Subcutaneous abdominal adipose tissue (tissue), 5 donors: ENCODE measurements around the gene C3orf20.

Source experiments
- H3K27ac ChIP-seq: one replicate; pipeline ENCODE4 v1.7.0; 2013; ENCODE audit warnings: low read depth, mild to moderate bottlenecking, inconsistent platforms, low read length, moderate library complexity
- H3K27me3 ChIP-seq, 5 donors: one replicate each; pipeline ENCODE4 v1.7.0; 2013; ENCODE audit warnings: low read length in 5 of 5, inconsistent platforms in 1 of 5; ENCODE audit not compliant: control insufficient read depth in 5 of 5, insufficient read depth in 4 of 5
- H3K36me3 ChIP-seq, 5 donors: one replicate each; pipeline ENCODE4 v1.7.0; 2013; ENCODE audit warnings: low read length in 5 of 5; ENCODE audit not compliant: control insufficient read depth in 5 of 5, insufficient read depth in 5 of 5
- H3K4me1 ChIP-seq, 5 donors: one replicate each; pipeline ENCODE4 v1.7.0; 2013; ENCODE audit warnings: low read length in 5 of 5, mild to moderate bottlenecking in 3 of 5, moderate library complexity in 1 of 5; ENCODE audit not compliant: control insufficient read depth in 5 of 5, insufficient read depth in 5 of 5
- H3K4me3 ChIP-seq, 5 donors: one replicate each; pipeline ENCODE4 v1.7.0; 2013; ENCODE audit warnings: low read length in 5 of 5, low read depth in 1 of 5
- H3K9ac ChIP-seq, 5 donors: one replicate each; pipeline ENCODE4 v1.7.0; 2013; ENCODE audit warnings: low read length in 5 of 5, mild to moderate bottlenecking in 4 of 5, moderate library complexity in 3 of 5
- H3K9me3 ChIP-seq, 5 donors: one replicate each; pipeline ENCODE4 v1.7.0; 2013; ENCODE audit warnings: low read length in 5 of 5; ENCODE audit not compliant: control insufficient read depth in 5 of 5
- donor health status: healthy.
- donor health status: healthy.
- donor health status: healthy.
- donor health status: healthy.
- donor health status: healthy.

C3orf20 gene

DNA sequence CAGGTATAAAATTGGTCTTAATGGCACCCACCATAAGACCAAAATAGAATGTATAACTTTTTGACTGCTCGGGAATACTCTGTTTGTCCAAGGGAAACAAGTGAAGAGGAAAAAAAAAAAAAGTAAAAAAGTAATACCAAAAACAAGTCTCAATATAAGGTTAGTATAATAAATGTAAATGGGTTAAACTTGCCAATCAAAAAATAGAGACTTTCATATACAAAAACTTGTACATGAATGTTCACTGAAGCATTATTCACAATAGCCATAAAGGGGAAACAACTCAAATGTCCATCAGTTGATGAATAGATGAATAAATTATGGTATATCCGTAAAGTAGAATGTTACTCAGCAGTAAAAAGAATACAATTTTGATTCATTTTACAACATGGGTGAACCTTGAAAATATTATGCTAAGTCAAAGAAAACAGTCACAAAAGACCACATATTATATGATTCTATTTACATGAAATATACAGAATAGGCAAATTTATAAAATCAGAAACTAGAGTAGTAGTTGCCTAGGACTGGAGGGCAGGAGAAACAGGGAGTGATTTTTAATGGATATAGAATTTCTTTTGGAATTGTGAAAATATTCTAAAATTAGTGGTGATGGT is 104.2 kb downstream of the C3orf20 start:
- Histone ChIP-seq H3K9ac (no peak overlapping the region), H3K4me3 (no peak overlapping the region), H3K36me3 (no peaks in the 10 kb centered on the region), H3K27ac (no peak overlapping the region), H3K27me3 (no peaks in the 10 kb centered on the region), H3K4me1 (peaks cover 0 to 8% (median 0%) of the 10 kb centered on the region in 5 donors), H3K9me3 (peaks cover 0 to 8% (median 3%) of the 10 kb centered on the region in 5 donors)

DNA sequence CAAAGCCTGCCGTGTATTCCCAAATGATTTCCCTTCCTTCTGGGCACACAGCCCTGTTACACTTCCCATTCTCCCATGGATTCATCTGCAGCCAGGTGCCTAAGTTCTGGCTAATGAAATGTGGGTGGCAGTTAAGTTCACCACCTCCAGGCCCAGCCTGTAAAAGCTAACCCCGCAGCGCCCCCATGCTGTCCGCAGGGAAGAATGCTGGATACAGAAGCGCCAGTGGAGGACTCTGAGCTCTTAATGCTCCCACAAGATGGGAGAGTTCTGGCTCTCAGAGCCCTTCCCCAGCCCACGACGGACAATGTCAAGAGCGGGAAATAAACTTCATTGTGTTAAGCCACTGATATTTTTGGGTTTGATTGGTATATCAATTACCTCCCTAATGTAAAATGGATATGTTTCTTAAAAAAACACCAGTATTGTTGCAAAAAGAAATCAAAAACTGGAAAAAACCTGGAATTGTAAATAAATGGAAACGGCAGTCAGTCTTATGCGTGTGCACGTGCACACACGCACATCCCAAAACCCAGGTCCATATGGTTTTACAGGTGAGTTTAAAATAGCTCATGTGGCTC is 106.1 kb downstream of the C3orf20 start:
- Histone ChIP-seq H3K27me3 (peaks cover 0 to 2% (median 0%) of the 10 kb centered on the region in 5 donors), H3K27ac (no peak overlapping the region), H3K4me1 (peaks cover 0 to 22% (median 2%) of the 10 kb centered on the region in 5 donors), H3K4me3 (no peak overlapping the region), H3K9ac (no peak overlapping the region), H3K9me3 (peaks cover 0 to 8% (median 3%) of the 10 kb centered on the region in 5 donors), H3K36me3 (no peaks in the 10 kb centered on the region)

DNA sequence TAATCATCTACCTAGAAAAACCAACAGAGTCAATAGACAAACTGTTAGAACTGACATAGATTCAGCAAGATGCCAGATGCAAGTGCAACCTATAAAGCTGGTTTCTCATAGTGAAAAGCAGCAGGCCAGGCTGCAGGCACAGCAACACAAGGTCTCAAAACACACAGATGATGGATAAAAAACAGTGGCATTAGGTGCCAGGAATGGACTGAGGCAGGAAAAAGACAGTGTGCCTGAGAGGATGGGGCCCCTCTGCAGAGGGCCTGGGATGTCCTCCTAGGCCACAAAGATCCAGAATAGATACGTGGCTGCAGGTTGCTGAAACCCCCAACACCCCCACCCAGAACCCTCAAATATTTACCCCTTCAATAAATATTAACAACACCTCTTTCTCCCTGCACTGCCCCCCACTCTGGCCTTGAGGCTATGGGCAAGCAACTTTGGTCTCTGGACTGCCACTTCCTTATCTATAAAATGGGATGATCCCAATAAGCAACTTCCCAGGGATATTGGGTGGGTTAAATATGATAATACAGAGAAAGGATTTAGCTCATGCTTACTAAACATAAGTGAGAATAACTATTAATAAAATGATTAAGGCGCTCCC is 108.6 kb downstream of the C3orf20 start:
- Histone ChIP-seq H3K9me3 (peaks cover 0 to 7% (median 2%) of the 10 kb centered on the region in 5 donors), H3K27ac (no peak overlapping the region), H3K27me3 (peaks cover 0 to 2% (median 0%) of the 10 kb centered on the region in 5 donors), H3K4me1 (peaks cover 0 to 22% (median 2%) of the 10 kb centered on the region in 5 donors), H3K36me3 (no peaks in the 10 kb centered on the region), H3K9ac (no peak overlapping the region), H3K4me3 (no peak overlapping the region)

DNA sequence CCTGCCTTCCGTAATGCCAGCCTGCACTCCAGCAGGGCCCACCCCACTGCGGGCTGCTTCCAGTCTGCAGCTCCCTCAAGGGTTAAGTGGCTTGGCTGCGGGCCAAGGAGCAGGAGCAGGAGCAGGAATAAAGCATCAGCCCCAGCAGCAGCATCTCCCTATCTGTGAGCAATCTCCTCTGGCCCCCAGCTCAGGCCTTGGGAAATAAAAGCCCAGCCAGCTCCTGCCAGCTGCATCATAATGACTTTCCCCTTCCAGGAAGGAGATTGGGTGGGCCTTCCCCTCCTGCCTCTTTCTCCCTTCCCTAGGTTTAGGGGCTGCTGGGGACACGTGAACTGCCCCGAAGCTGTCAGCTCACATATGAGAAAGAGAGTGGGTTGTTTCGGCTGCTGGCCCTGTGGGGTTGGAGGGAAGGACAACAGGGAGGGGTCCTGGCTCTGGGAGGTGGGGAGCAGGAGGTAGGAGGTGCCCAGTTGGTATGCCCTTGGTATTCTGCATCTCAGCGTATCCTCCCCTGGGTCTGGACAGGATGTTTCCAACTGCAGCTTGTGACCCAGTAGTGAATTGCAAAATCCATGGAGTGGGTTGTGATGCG is 109.2 kb downstream of the C3orf20 start:
- Histone ChIP-seq H3K4me1 (peaks cover 0 to 22% (median 2%) of the 10 kb centered on the region in 5 donors), H3K4me3 (no peak overlapping the region), H3K9me3 (peaks cover 0 to 1% (median 0%) of the 10 kb centered on the region in 5 donors), H3K27ac (no peak overlapping the region), H3K36me3 (no peaks in the 10 kb centered on the region), H3K9ac (peak overlapping the region in 1 of 5 donors; percentile 17), H3K27me3 (peaks cover 0 to 2% (median 0%) of the 10 kb centered on the region in 5 donors)

DNA sequence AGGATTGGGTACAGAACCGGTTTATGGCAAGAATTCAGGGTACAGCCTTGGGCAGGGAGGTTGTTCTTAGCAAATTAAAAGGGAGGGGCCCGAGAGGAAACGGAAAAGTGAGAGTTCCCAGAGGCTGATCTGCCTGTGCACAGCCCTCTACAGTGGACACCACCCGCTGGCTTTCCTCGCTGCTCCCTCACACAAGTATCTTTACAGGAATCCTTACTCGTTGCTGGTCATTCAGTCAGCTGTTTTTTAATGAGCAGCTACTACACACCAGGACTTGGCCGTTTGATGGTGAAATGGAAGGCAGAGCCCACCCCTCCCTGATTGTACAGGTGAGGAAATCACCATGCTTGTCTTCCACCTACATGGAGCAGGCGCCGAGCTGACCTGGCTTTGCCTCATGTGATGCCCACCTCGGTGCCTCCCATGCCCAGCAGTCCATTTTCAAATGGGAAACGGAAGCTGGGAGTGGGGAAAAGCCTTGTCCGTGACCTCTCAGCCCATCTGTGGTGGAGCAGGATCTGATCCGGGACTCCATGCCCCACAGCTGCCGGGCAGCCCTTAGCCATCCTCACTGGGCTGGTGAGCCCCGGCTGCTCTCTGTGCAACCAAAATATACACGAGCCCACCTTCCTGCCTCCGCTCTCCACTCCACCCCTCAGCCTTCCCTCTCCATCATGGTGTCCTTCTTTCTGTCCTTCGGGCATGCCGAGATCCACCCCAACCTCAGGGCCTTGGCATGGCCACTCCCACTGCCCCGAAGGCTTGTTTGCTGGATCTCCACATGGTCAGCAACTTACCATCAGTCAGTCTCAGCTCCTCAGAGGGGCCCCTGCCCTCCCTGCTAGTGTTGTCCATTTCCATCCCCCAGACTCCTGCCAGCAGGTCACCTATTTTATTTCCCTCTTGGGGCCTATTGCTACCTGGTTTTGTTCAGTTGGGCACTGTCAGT is 110.5 kb downstream of the C3orf20 start:
- no peak overlapping the region for H3K9ac ChIP-seq
- H3K9me3 ChIP-seq: no peaks in the 10 kb centered on the region
- H3K27me3 ChIP-seq: peaks cover 0 to 2% (median 0%) of the 10 kb centered on the region in 5 donors
- H3K36me3 ChIP-seq: no peaks in the 10 kb centered on the region
- no peak overlapping the region for H3K27ac ChIP-seq
- H3K4me1 ChIP-seq: peaks cover 0 to 22% (median 2%) of the 10 kb centered on the region in 5 donors
- H3K4me3 ChIP-seq: no peak overlapping the region

DNA sequence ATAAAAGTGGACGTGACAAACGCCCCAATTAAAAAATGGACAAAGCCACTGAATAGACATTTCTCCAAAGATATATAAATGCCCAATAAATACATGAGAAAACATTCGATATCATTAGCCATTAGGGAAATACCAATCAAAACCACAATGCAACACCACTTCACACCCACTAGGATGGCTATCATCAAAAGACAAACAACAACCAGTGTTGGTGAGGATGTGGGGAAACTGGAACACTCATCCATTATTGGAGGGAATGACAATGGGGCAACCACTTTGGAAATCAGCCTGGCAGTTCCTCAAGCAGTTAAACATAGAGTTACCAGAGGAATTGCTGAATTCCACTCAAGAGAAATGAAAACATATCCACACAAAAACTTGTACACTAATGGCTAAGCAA is 111.4 kb downstream of the C3orf20 start:
- Histone ChIP-seq H3K27me3 (peaks cover 0 to 3% (median under 1%) of the 10 kb centered on the region in 5 donors), H3K27ac (no peak overlapping the region), H3K36me3 (no peaks in the 10 kb centered on the region), H3K9ac (no peak overlapping the region), H3K4me3 (no peak overlapping the region), H3K4me1 (peaks cover 0 to 23% (median 3%) of the 10 kb centered on the region in 5 donors), H3K9me3 (no peaks in the 10 kb centered on the region)

DNA sequence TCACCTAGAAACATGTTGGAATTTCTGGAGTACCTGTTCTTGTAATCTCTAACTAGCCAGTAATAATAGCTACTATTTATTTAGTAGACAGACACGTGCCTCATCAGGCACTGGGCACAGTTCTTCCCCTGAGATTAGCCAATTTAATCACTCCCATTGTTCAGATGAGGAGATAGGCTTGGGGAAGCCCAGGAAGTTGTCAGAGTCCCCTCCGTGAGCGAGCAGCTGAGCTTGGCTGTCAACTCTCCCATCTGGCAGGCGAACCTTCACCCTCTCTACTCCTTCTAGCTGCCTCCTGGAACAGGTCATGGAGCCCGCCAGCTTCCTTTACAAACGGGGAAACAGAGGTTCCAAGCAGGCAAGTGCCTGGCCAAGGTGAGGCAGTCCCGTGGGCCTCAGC is 112.7 kb downstream of the C3orf20 start:
- Histone ChIP-seq H3K9ac (no peak overlapping the region), H3K4me3 (no peak overlapping the region), H3K9me3 (no peaks in the 10 kb centered on the region), H3K27ac (no peak overlapping the region), H3K27me3 (peaks cover 0 to 7% (median 4%) of the 10 kb centered on the region in 5 donors), H3K4me1 (peaks cover 0 to 29% (median 10%) of the 10 kb centered on the region in 5 donors), H3K36me3 (no peaks in the 10 kb centered on the region)

DNA sequence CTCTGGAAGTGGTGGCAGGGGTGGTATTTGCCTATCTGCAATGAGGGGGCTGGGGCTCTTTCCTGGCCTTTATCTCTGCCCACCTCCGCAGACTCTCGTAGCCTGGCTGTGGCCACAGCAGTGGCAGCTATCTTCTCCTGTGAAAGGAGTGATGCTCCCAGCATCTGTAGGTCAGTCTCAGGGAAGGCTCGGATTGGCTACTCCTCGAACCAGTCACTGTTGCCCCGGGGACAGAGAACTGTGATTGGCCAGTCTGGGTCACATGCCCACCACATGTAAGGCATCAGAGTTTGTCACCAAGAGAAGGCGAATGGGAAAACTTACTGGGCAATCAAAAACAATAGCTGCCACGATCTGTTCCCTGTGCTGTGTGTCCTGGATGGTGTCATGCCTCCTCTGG is 113.7 kb downstream of the C3orf20 start:
- peaks cover 0 to 37% (median 16%) of the 10 kb centered on the region in 5 donors for H3K4me1 ChIP-seq
- no peak overlapping the region for H3K27ac ChIP-seq

DNA sequence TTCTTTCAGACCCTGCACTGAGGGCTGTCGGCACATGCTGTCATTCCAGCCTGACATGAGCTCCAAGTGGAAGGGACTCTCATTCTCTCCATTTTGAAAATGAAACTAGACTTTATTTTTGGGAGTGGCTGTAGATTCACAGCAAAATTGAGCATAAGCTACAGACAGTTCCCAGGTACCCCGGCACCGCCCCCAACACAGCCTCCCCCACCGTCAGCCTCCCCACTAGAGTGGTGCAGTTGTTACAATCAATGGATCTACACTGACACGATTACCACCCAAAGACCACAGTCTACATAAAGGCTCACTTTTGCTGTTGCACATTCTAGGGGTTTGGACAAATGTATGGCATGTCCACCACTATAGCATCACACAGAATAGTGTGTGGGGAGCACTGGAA is 114.3 kb downstream of the C3orf20 start:
- Histone ChIP-seq H3K9me3 (no peaks in the 10 kb centered on the region), H3K9ac (no peak overlapping the region), H3K4me1 (peaks cover 0 to 37% (median 21%) of the 10 kb centered on the region in 5 donors), H3K27ac (no peak overlapping the region), H3K4me3 (no peak overlapping the region), H3K36me3 (no peaks in the 10 kb centered on the region), H3K27me3 (peaks cover 0 to 7% (median 4%) of the 10 kb centered on the region in 5 donors)

More for the DNA sequence above, 113.7 kb downstream of the C3orf20 start:
- peaks cover 0 to 7% (median 4%) of the 10 kb centered on the region in 5 donors for H3K27me3 ChIP-seq
- no peak overlapping the region for H3K9ac ChIP-seq
- no peaks in the 10 kb centered on the region for H3K9me3 ChIP-seq
- H3K36me3 ChIP-seq: no peaks in the 10 kb centered on the region
- H3K4me3 ChIP-seq: no peak overlapping the region
